Hepatocyte (in vitro differentiated cells): ENCODE results near the gene ABCD2.
"Not testable (repeated sequence)": the region's sequence is repeated elsewhere in the genome, so short reads cannot be mapped to it uniquely, and the experiment has no call there.

Experiments used
- EZH2 ChIP-seq: fragments of 200-600 bp; sonication (generic); IDR thresholded peaks from 2 replicates; pipeline ENCODE4 v1.6.1; 2016; ENCODE audit warnings: antibody characterized with exemption, mild to moderate bottlenecking, borderline replicate concordance
- TF ChIP-seq, protein P1 (sequence below): fragments of 200-600 bp; sonication (generic); IDR thresholded peaks from 2 replicates; pipeline ENCODE4 v1.5.1; 2016; ENCODE audit warnings: antibody characterized with exemption, mild to moderate bottlenecking; ENCODE audit not compliant: poor library complexity

- TF ChIP-seq, protein P1, sequence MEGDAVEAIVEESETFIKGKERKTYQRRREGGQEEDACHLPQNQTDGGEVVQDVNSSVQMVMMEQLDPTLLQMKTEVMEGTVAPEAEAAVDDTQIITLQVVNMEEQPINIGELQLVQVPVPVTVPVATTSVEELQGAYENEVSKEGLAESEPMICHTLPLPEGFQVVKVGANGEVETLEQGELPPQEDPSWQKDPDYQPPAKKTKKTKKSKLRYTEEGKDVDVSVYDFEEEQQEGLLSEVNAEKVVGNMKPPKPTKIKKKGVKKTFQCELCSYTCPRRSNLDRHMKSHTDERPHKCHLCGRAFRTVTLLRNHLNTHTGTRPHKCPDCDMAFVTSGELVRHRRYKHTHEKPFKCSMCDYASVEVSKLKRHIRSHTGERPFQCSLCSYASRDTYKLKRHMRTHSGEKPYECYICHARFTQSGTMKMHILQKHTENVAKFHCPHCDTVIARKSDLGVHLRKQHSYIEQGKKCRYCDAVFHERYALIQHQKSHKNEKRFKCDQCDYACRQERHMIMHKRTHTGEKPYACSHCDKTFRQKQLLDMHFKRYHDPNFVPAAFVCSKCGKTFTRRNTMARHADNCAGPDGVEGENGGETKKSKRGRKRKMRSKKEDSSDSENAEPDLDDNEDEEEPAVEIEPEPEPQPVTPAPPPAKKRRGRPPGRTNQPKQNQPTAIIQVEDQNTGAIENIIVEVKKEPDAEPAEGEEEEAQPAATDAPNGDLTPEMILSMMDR, result not testable (repeated sequence)
- not testable (repeated sequence) for TF ChIP-seq EZH2
Observed at GRCh38 chr12:39601951-39602350, 17.7 kb downstream of the ABCD2 start.
